Neural crest cell (in vitro differentiated cells): Measurements from ENCODE around the gene LYL1. TPM values are rescaled to one million over a fixed set of nuclear protein-coding genes. Genes with fewer than 3 reads are reported as not detected.
A peak's percentile ranks its signal among the peaks of the same experiment; 100 is the strongest.

ENCODE experiments used
- DNase-seq: peaks from one replicate; pipeline ENCODE4 v3.0.0; 2021; ENCODE audit warnings: low read depth, mixed read lengths, low spot score
- H3K27ac Mint-ChIP-seq: one replicate; pipeline ENCODE4 v1.8.0; 2021; ENCODE audit warnings: mild to moderate bottlenecking, mixed read lengths; ENCODE audit not compliant: unreplicated experiment
- H3K27me3 Mint-ChIP-seq: 2 replicates; pipeline ENCODE4 v1.8.0; 2021; ENCODE audit warnings: low read depth, mild to moderate bottlenecking, mixed read lengths
- H3K36me3 Mint-ChIP-seq: 2 replicates; pipeline ENCODE4 v1.8.0; 2021; ENCODE audit warnings: low read depth, mild to moderate bottlenecking, mixed read lengths
- H3K4me1 Mint-ChIP-seq: 2 replicates; pipeline ENCODE4 v1.8.0; 2021; ENCODE audit warnings: mixed read lengths
- H3K4me3 Mint-ChIP-seq: one replicate; pipeline ENCODE4 v1.8.0; 2021; ENCODE audit warnings: mild to moderate bottlenecking, mixed read lengths
- H3K9me3 Mint-ChIP-seq: 2 replicates; pipeline ENCODE4 v1.8.0; 2021; ENCODE audit warnings: mixed read lengths
- CTCF ChIP-seq: fragments of 200-600 bp; sonication (generic); conservative IDR thresholded peaks from 2 replicates; pipeline ENCODE4 v1.5.0; 2021; ENCODE audit warnings: antibody characterized with exemption, mild to moderate bottlenecking
- total RNA-seq: library from RNA; stranded (reverse); gene quantifications from 2 replicates; pipeline ENCODE4 v1.2.1, GENCODE V29; 2021

Gene LYL1
- total RNA-seq, 1 donor from 2014 or later, result 0.30 TPM

- Mint-ChIP-seq H3K4me3 (no peak overlapping the region), H3K9me3 (no peaks in the 10 kb centered on the region), H3K27me3 (peaks cover 100% of the 10 kb centered on the region), H3K4me1 (peaks cover 35% of the 10 kb centered on the region), H3K36me3 (no peaks in the 10 kb centered on the region), H3K27ac (no peak overlapping the region)
- TF ChIP-seq CTCF, result no peak
- no peak for DNase-seq
Observed at GRCh38 chr19:13055213-13056051, 47.2 kb downstream of the LYL1 start.

- H3K27me3 Mint-ChIP-seq, result peaks cover 100% of the 10 kb centered on the region
- H3K27ac Mint-ChIP-seq, result no peak overlapping the region
- H3K4me3 Mint-ChIP-seq, result no peak overlapping the region
- H3K4me1 Mint-ChIP-seq, result peaks cover 35% of the 10 kb centered on the region
- TF ChIP-seq CTCF, result no peak
- no peaks in the 10 kb centered on the region for H3K9me3 Mint-ChIP-seq
- no peak for DNase-seq
- no peaks in the 10 kb centered on the region for H3K36me3 Mint-ChIP-seq
Observed at GRCh38 chr19:13054626-13055212, 47.9 kb downstream of the LYL1 start.

- no peak overlapping the region for H3K27ac Mint-ChIP-seq
- TF ChIP-seq CTCF, result no peak
- H3K36me3 Mint-ChIP-seq, result no peaks in the 10 kb centered on the region
- peak overlapping the region; percentile 31 for H3K4me3 Mint-ChIP-seq
- H3K4me1 Mint-ChIP-seq, result peaks cover 35% of the 10 kb centered on the region
- peak; percentile 62 for DNase-seq
- H3K27me3 Mint-ChIP-seq, result peaks cover 100% of the 10 kb centered on the region
- no peaks in the 10 kb centered on the region for H3K9me3 Mint-ChIP-seq
Observed at GRCh38 chr19:13053761-13054625, 48.7 kb downstream of the LYL1 start.

GRCh38 chr19:13053238-13053637 lies 49.4 kb downstream of the LYL1 start:
- no peak overlapping the region for H3K4me3 Mint-ChIP-seq
- H3K9me3 Mint-ChIP-seq, result no peaks in the 10 kb centered on the region

More at GRCh38 chr19:13053238-13053637, 49.4 kb downstream of the LYL1 start:
- Mint-ChIP-seq H3K36me3 (no peaks in the 10 kb centered on the region), H3K27me3 (peaks cover 100% of the 10 kb centered on the region), H3K27ac (no peak overlapping the region), H3K4me1 (peaks cover 35% of the 10 kb centered on the region)
- no peak for TF ChIP-seq CTCF
- DNase-seq, result no peak
